H1 (cell line): ENCODE data around the gene MAFB. TPM values are rescaled to one million over a fixed set of nuclear protein-coding genes. Genes with fewer than 3 reads are reported as not detected.

Experiments used
- CTCF ChIA-PET: fragments of 300-600 bp; sonication (Branson Sonifier 250); formaldehyde crosslinking; loops from one replicate; lab custom pipeline; 2021; ENCODE audit not compliant: partially characterized antibody; lab: Charles Lee
- POLR2A ChIA-PET: fragments of 300-600 bp; sonication (Branson Sonifier 250); formaldehyde crosslinking; loops from one replicate; lab custom pipeline; 2021; ENCODE audit warnings: inconsistent platforms; ENCODE audit not compliant: partially characterized antibody; lab: Charles Lee
- DNase-seq, 2 experiments: peaks; one replicate each; pipeline versions ENCODE4 v3.0.0 to v3.0.0-alpha.2; 2010 to 2022; ENCODE audit warnings: low spot score in 2 of 2, low read depth in 1 of 2, mixed read lengths in 1 of 2
- FAIRE-seq: peaks from 2 replicates; lab custom pipeline; 2011; peaks lifted over from hg19 to GRCh38; lab: Jason Lieb, UNC
- H2AFZ ChIP-seq: 2 replicates; pipeline ENCODE4 v1.8.1; 2012; ENCODE audit warnings: low read length, inconsistent platforms
- H2AK5ac ChIP-seq: 2 replicates; pipeline ENCODE4 v1.6.1; 2013; ENCODE audit warnings: low read depth, low read length
- H2BK120ac ChIP-seq: replicated peaks from 2 replicates; pipeline ENCODE3; 2013; ENCODE audit warnings: low read depth, low read length, inconsistent platforms
- H2BK12ac ChIP-seq: 2 replicates; pipeline ENCODE4 v1.6.1; 2013; ENCODE audit warnings: low read depth, low read length
- H2BK15ac ChIP-seq: 2 replicates; pipeline ENCODE4 v1.6.1; 2013; ENCODE audit warnings: low read length
- H2BK20ac ChIP-seq: 2 replicates; pipeline ENCODE4 v1.6.1; 2013; ENCODE audit warnings: low read length
- H2BK5ac ChIP-seq: 2 replicates; pipeline ENCODE4 v1.6.1; 2013; ENCODE audit warnings: low read depth, low read length
- H3K14ac ChIP-seq: 2 replicates; pipeline ENCODE4 v1.6.1; 2013; ENCODE audit warnings: inconsistent platforms; ENCODE audit not compliant: insufficient read length
- H3K18ac ChIP-seq: 2 replicates; pipeline ENCODE4 v1.6.1; 2013; ENCODE audit warnings: low read length; ENCODE audit errors: extremely low read depth
- H3K23ac ChIP-seq: 2 replicates; pipeline ENCODE4 v1.6.1; 2013; ENCODE audit warnings: inconsistent platforms; ENCODE audit not compliant: insufficient read length
- H3K23me2 ChIP-seq: 2 replicates; pipeline ENCODE4 v1.6.1; 2013; ENCODE audit warnings: low read depth, low read length
- H3K27ac ChIP-seq: 2 replicates; pipeline ENCODE4 v1.6.1; 2011; ENCODE audit warnings: low read depth, low read length, inconsistent platforms
- H3K27me3 ChIP-seq, 4 experiments: replicated peaks in 1 of 4; 1 replicate in 1 of 4; 2 replicates in 3 of 4; pipeline versions ENCODE4 v1.6.1 to v1.8.1; 2011 to 2013; ENCODE audit warnings: low read length in 3 of 4, mild to moderate bottlenecking in 3 of 4, inconsistent platforms in 2 of 4, mixed read lengths in 2 of 4, moderate library complexity in 1 of 4; ENCODE audit not compliant: control insufficient read depth in 3 of 4, insufficient read depth in 3 of 4; ENCODE audit errors: extremely low read depth in 1 of 4
- H3K36me3 ChIP-seq, 4 experiments: 2 replicates each; pipeline versions ENCODE4 v1.6.1 to v1.8.1; 2011 to 2013; ENCODE audit warnings: mild to moderate bottlenecking in 4 of 4, low read length in 3 of 4, moderate library complexity in 2 of 4, control low read depth in 1 of 4, inconsistent platforms in 1 of 4; ENCODE audit not compliant: insufficient read depth in 4 of 4, control insufficient read depth in 2 of 4
- H3K4ac ChIP-seq: replicated peaks from 2 replicates; pipeline ENCODE3; 2013; ENCODE audit warnings: low read length, low read depth, mixed read lengths, inconsistent platforms; ENCODE audit not compliant: insufficient read length
- H3K4me1 ChIP-seq, 4 experiments: replicated peaks in 1 of 4; 1 replicate in 1 of 4; 2 replicates in 3 of 4; pipeline versions ENCODE4 v1.6.1 to v1.8.1; 2011 to 2013; ENCODE audit warnings: low read length in 3 of 4, inconsistent platforms in 2 of 4, mixed read lengths in 1 of 4; ENCODE audit not compliant: insufficient read depth in 4 of 4, control insufficient read depth in 3 of 4
- H3K4me2 ChIP-seq, 2 experiments: 2 replicates each; pipeline versions ENCODE4 v1.6.1 to v1.8.1; 2011 to 2013; ENCODE audit warnings: low read depth in 2 of 2, low read length in 2 of 2, control low read depth in 1 of 2, inconsistent platforms in 1 of 2, mild to moderate bottlenecking in 1 of 2; ENCODE audit not compliant: insufficient read depth in 1 of 2
- H3K4me3 ChIP-seq, 4 experiments: fragments of 200-600, 300-600 bp in 1 of 4; sonication (generic), shearing (Covaris generic), sonication (Bioruptor Twin) in 1 of 4; 2 replicates each; pipeline versions ENCODE4 v1.5.1 to v1.8.1; 2011 to 2016; ENCODE audit warnings: low read length in 4 of 4, low read depth in 3 of 4, control low read depth in 2 of 4, inconsistent platforms in 2 of 4, mild to moderate bottlenecking in 2 of 4, mixed read lengths in 1 of 4, moderate library complexity in 1 of 4; ENCODE audit not compliant: insufficient read depth in 2 of 4; ENCODE audit errors: extremely low read depth in 1 of 4
- H3K56ac ChIP-seq: replicated peaks from 2 replicates; pipeline ENCODE3; 2013; ENCODE audit warnings: low read depth, mild to moderate bottlenecking, mixed read lengths, low read length, inconsistent platforms; ENCODE audit not compliant: insufficient read length
- H3K79me1 ChIP-seq: 2 replicates; pipeline ENCODE4 v1.6.1; 2013; ENCODE audit warnings: low read depth, low read length, control low read depth
- H3K79me2 ChIP-seq, 2 experiments: 2 replicates each; pipeline versions ENCODE4 v1.6.1 to v1.8.1; 2012 to 2013; ENCODE audit warnings: low read length in 2 of 2, mild to moderate bottlenecking in 2 of 2, inconsistent platforms in 1 of 2; ENCODE audit not compliant: insufficient read depth in 2 of 2, control insufficient read depth in 1 of 2
- H3K9ac ChIP-seq, 4 experiments: replicated peaks in 1 of 4; 1 replicate in 1 of 4; 2 replicates in 3 of 4; pipeline versions ENCODE4 v1.6.1 to v1.8.1; 2011 to 2013; ENCODE audit warnings: low read depth in 3 of 4, low read length in 3 of 4, control low read depth in 2 of 4, mild to moderate bottlenecking in 2 of 4, moderate library complexity in 2 of 4, inconsistent platforms in 1 of 4; ENCODE audit errors: extremely low read depth in 1 of 4
- H3K9me3 ChIP-seq, 2 experiments: 2 replicates each; pipeline versions ENCODE4 v1.6.1 to v1.8.1; 2012 to 2013; ENCODE audit warnings: mild to moderate bottlenecking in 2 of 2, moderate library complexity in 2 of 2, control low read depth in 1 of 2, inconsistent platforms in 1 of 2, low read depth in 1 of 2, low read length in 1 of 2, mixed read lengths in 1 of 2; ENCODE audit not compliant: insufficient read depth in 2 of 2
- H4K20me1 ChIP-seq, 2 experiments: replicated peaks in 1 of 2; 2 replicates each; pipeline versions ENCODE3 to v1.8.1; 2011 to 2013; ENCODE audit warnings: inconsistent platforms in 2 of 2, low read length in 2 of 2, mild to moderate bottlenecking in 1 of 2; ENCODE audit not compliant: insufficient read depth in 2 of 2, control insufficient read depth in 1 of 2
- H4K5ac ChIP-seq: 2 replicates; pipeline ENCODE4 v1.6.1; 2013; ENCODE audit warnings: low read length, low read depth, mixed read lengths, inconsistent platforms; ENCODE audit not compliant: insufficient read length
- H4K8ac ChIP-seq: 2 replicates; pipeline ENCODE4 v1.8.0; 2013; ENCODE audit warnings: mild to moderate bottlenecking, moderate library complexity, low read length, inconsistent platforms; ENCODE audit not compliant: insufficient read depth; ENCODE audit errors: extremely low read depth
- H4K91ac ChIP-seq: replicated peaks from 2 replicates; pipeline ENCODE3; 2013; ENCODE audit warnings: low read length, mixed read lengths, inconsistent platforms; ENCODE audit not compliant: insufficient read length
- BACH1 ChIP-seq: IDR thresholded peaks from 2 replicates; pipeline ENCODE4 v1.6.1; 2012; ENCODE audit warnings: low read length, improper control_type of control experiment
- JUN ChIP-seq: IDR thresholded peaks from 2 replicates; pipeline ENCODE4 v1.6.1; 2011; ENCODE audit warnings: low read depth, mild to moderate bottlenecking, improper control_type of control experiment, low read length
- MAFK ChIP-seq: IDR thresholded peaks from 2 replicates; pipeline ENCODE4 v1.6.1; 2012; ENCODE audit warnings: low read depth, mild to moderate bottlenecking, improper control_type of control experiment, low read length
- NANOG ChIP-seq: IDR thresholded peaks from 2 replicates; pipeline ENCODE4 v1.6.1; 2011; ENCODE audit warnings: low read length, low read depth, mild to moderate bottlenecking, inconsistent platforms; ENCODE audit not compliant: insufficient read depth, poor library complexity, severe bottlenecking
- SP4 ChIP-seq: IDR thresholded peaks from 2 replicates; pipeline ENCODE4 v1.6.1; 2012; ENCODE audit warnings: low read length, inconsistent platforms
- SRF ChIP-seq: IDR thresholded peaks from 2 replicates; pipeline ENCODE4 v1.6.1; 2011; ENCODE audit warnings: mild to moderate bottlenecking, low read depth, low read length, moderate library complexity
- TAF7 ChIP-seq: optimal IDR thresholded peaks from 2 replicates; pipeline ENCODE3; 2011; ENCODE audit warnings: low read depth, mild to moderate bottlenecking, inconsistent platforms, low read length, moderate library complexity, borderline replicate concordance
- YY1 ChIP-seq: IDR thresholded peaks from 2 replicates; pipeline ENCODE4 v1.6.1; 2011; ENCODE audit warnings: low read depth, mild to moderate bottlenecking, low read length
- ZNF274 ChIP-seq: IDR thresholded peaks from 2 replicates; pipeline ENCODE4 v1.7.0; 2012; ENCODE audit warnings: low read length, borderline replicate concordance; ENCODE audit errors: extremely low read depth
- WGBS, 2 experiments: shearing (Covaris generic) in 1 of 2; methylation state at CpG; one replicate each; pipeline versions ENCODE4 v1.1.6 to v1.1.7; 2013 to 2015; ENCODE audit warnings: low lambda C conversion rate in 2 of 2, mixed read lengths in 2 of 2, inconsistent platforms in 1 of 2, low coverage in 1 of 2, missing lambda C conversion rate in 1 of 2; ENCODE audit not compliant: insufficient replicate concordance in 2 of 2, insufficient coverage in 1 of 2, insufficient read length in 1 of 2; ENCODE audit errors: extremely low coverage in 1 of 2, missing lambda C conversion rate in 1 of 2; 5-methylcytosine and 5-hydroxymethylcytosine counted together
- polyA plus RNA-seq, 7 experiments: library from polyadenylated mRNA; depleted of rRNA in 3 of 7; stranded (reverse) in 5 of 7; unstranded in 2 of 7; fragments of >200 nt in 5 of 7; fragments of 200-250 nt in 2 of 7; gene quantifications; 1 replicate in 5 of 7; 2 replicates in 1 of 7; 4 replicates in 1 of 7; pipeline versions ENCODE4 v1.2.1 to v1.2.3, GENCODE V29; 2011 to 2013; ENCODE audit warnings: missing spikeins in 2 of 7, mixed read lengths in 2 of 7
- total RNA-seq: library from RNA; stranded (reverse); fragmentation: NEBNext Ultra II Directional; extraction: Animal tissue kit (Norgen Biotek cat#: 25700); gene quantifications from 2 replicates; pipeline ENCODE4 v1.2.1, GENCODE V29; 2021

The MAFB gene
- total and polyA plus RNA-seq, 2 of the 8 experiments (the other 6 are each of a cell fraction or from before 2014, with no cell fraction given), result 0.83 to 1.8 TPM

GRCh38 chr20:40666336-40666735 is 22.7 kb downstream of the MAFB start:
- FAIRE-seq, result no peak
- no peak overlapping the region for H3K14ac ChIP-seq
- H3K4me2 ChIP-seq, result no peak overlapping the region
- H2BK15ac ChIP-seq, result peak overlapping the region; percentile 67; the same call in 1 of the 2 replicates
- no peak overlapping the region for H4K5ac ChIP-seq
- H3K56ac ChIP-seq, result no peak overlapping the region
- no peaks in the 10 kb centered on the region for H3K36me3 ChIP-seq
- peaks cover 5% of the 10 kb centered on the region; the same call in 1 of the 2 replicates for H3K23me2 ChIP-seq
- H3K18ac ChIP-seq, result no peak overlapping the region
- no peaks in the 10 kb centered on the region; a peak in 1 of 7 replicates for H3K4me1 ChIP-seq
- TF ChIP-seq TAF7 (no peak), ZNF274 (no peak), YY1 (no peak), SP4 (no peak), JUN (no peak), MAFK (no peak), BACH1 (no peak), NANOG (no peak), SRF (no peak)
- TF ChIP-seq, all 59 proteins: peak for 0
- 84% methylated on average over 9 of the region's 9 CpGs; no CpG with 5 or more reads in 1 of the 2 experiments for WGBS, 2 experiments
- H3K9ac ChIP-seq, result no peak overlapping the region
- no peak overlapping the region for H2AFZ ChIP-seq
- H2BK5ac ChIP-seq, result no peak overlapping the region
- no peak overlapping the region for H2BK12ac ChIP-seq
- no peaks in the 10 kb centered on the region; a peak in 1 of 4 replicates for H3K79me2 ChIP-seq
- H3K27me3 ChIP-seq, result no peaks in the 10 kb centered on the region; a peak in 1 of 7 replicates
- no peak overlapping the region for H2BK20ac ChIP-seq
- CTCF ChIA-PET, result no interaction called here
- H2AK5ac ChIP-seq, result no peak overlapping the region
- no peak overlapping the region for H3K4ac ChIP-seq
- POLR2A ChIA-PET, result no interaction called here
- no peak for DNase-seq
- no peak overlapping the region for H2BK120ac ChIP-seq
- H3K4me3 ChIP-seq, result no peak overlapping the region
- H3K27ac ChIP-seq, result no peak overlapping the region
- no peak overlapping the region for H3K23ac ChIP-seq
- peaks cover 0 to 2% of the 10 kb centered on the region in 2 experiments for H4K20me1 ChIP-seq
- no peaks in the 10 kb centered on the region for H3K9me3 ChIP-seq
- no peaks in the 10 kb centered on the region for H3K79me1 ChIP-seq
- H4K8ac ChIP-seq, result no peak overlapping the region
- no peak overlapping the region for H4K91ac ChIP-seq
